NCI-H2029 treated with DMSO at 0.1 percent for 48 hours (cell line): ENCODE data around the gene MARK3.

Source experiments
- DNase-seq: peaks from one replicate; lab custom pipeline; 2025; lab: John Stamatoyannopoulos, UW

The MARK3 gene

DNA sequence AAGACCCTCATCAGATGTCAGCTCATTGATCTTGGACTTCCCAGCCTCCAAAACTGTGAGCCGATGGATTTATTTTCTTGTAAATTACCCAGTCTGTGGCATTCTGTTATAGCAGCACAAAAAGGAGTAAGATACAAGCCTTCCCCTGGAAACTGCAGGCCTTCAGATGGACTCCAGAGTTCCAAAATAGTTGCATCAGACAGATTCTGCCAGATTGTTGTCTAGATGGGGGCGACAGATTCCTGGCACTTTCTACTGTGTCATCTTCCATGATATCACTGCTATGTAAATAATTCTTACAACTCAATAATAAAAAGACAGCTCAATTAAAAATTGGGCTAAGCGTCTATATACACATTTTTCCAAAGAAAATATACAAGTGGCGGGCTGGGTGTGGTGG, 17.2 kb upstream of the MARK3 start:
- no peak for DNase-seq

DNA sequence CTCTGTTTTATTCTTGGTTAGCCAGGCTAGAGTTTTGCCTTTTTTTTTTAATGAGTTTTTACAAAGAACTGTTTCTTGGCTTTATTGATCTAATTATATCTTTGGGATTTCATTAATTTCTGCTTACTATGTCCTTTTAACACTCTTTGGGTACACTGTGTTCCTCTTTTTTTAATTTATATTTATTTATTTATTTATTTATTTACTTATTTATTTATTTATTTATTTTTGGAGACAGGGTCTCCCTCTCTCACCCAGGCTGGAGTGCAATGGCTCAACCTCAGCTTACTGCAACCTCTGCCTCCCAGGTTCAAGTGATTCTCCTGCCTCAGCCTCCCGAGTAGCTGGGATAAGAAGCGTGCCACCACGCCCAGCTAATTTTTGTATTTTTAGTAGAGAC, 15.1 kb upstream of the MARK3 start:
- no peak for DNase-seq

DNA sequence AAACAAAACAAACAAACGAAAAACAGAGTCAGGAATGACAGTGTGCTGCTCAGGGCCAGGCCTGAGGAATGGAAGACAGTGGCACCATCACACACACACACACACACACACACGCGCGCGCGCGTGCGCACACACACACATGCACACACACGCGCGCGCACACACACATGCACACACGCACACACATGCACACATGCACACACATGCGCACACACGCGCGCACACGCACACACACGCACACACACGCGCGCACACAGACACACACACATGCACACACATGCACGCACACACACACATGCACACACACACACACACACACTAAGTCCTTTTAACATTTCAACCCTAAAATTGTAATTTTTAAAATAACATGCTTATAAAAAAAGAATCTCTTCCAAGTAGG, 13.2 kb upstream of the MARK3 start:
- no peak for DNase-seq

DNA sequence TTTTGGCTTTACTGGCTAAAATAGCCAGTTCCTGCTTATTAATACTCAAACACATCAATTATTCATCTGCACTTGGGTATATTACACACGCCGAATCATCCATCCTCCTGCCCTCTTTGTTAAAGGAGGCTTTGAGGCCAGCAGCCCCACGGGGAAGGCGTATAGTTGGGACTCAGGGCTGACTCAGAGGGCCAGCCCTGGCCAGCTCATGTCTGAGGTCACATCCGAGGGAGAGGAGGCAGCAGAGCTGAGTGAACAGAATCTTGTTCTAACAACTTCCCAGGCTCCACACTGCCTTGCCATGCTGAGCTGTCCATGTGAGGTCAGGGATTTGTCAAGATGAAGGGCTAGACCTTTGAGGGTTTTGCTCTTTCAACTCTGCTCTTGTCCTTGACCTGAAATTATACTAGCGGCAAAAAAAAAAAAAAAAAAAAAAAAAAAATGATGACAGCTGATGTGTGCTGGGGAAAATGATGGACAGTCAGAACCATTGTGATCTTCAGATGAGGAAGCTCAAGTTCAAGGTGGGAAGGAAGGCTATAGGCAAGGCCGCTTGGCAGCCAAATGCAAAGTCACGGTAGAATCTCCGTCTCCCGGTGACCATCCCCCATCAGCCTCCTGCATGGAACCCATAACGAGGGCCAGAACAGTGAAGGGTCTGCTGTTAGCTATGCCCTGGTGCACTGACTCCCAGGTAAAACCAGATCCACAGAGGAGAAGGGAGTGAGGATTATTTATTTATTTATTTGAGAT, 12.5 kb upstream of the MARK3 start:
- no peak for DNase-seq

DNA sequence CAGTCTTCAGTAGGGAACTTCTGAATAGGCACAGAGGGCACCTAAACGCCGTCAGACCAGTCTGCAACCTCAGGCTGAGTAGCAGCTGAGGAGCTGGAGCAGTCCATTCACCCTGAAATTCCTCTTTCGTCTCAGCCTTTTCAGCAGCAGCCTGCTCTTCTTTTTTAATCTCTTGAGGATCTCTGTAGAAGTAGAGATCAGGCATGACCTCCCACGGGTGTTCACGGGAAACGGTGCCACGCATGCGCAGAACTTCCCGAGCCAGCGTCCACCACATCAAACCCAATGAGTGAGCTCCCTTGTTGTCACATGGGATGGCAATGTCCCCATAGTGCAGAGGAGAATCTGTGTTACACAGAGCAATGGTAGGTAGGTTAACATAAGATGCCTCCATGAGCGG, 11.1 kb upstream of the MARK3 start:
- no peak for DNase-seq

DNA sequence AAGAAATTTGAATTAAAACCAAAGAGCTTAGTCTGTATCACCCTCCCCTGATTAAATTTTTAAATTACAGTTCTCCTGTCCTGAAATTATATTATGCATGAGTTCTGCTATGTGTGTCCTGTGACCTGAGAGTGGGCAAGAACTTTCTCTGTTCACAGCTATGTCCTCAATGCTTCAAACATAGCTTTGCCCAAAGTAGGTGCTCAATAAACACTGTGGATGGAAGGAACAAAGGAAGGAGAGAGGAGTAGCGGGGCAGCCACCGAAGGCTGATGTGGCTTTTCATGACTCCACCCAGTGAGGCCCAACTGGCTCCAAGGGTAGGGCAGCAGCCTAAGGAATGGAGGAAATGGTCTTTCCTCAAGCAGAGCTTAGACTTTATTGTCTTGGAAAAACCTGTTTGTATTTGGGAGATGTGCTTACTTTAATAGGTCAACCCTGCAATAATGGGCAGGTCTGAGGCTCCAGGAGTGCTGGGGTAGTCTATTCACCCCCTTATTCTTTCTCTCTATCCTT, 7.6 kb upstream of the MARK3 start:
- no peak for DNase-seq

DNA sequence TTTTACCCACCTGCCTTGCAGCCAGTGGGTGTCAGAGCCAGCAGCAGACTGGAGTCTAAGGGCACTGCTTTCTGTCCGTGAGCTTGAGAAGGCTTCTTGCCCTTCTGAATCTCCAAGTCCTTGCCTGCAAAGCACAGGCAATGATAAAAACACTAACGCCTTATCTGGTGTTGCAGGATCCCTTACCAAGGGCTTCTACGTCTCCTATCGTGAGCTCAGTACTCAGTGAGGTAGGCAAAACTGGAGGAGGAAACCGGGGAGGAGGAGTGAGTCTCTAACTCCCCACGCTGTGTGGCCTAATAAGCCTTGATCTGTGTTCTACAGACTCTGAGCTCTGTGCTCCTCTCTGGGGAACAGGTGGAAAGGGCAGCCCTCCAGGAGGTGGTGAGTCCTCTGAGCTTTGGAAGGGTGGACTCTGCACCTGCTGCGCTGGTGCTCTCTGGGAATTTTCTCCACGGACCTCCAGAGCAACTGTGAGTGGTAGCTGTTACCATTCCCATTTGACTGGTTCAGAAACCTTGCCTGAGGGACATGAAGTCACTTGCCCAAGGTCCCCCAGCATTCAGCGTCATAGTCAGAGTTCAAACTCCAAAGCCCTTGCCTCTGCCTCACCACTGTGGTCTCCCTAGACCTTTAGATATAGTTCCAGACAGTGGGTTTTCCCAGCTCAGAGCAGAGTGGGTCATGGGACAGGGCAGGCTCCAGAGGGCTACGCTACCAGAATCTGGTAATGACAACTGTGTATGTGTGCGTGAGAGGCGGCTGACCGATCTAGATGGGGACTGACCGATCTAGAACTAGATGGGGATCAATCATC, 7.0 kb upstream of the MARK3 start:
- no peak for DNase-seq

DNA sequence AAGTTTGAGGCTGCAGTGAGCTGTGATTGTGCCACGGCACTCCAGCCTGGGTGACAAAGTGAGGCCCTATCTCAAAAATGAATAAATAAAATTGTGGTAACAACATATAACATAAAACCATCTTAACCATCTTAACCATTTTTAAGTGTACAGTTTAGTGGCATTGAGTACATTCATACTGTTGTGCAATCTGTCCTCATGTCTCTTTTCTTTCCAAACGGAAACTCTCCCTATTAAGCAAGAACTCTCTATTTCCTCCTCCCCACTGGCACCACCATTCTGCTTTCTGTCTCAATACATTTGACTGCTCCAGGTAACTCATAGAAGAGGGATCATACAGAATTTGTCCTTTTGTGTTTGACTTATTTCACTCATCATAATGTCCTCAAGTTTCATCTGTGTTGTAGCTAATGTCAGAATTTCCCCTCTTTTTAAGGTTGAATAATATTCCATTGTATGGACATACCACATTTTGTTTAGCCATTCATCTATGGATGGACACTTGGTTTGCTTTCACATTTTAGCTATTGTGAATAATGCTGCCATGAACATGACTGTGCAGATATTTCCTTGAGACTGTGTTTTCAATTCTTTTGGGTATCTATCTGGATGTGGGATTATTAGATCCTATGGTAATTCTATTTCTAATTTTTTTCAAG, 4.4 kb upstream of the MARK3 start:
- DNase-seq = no peak

DNA sequence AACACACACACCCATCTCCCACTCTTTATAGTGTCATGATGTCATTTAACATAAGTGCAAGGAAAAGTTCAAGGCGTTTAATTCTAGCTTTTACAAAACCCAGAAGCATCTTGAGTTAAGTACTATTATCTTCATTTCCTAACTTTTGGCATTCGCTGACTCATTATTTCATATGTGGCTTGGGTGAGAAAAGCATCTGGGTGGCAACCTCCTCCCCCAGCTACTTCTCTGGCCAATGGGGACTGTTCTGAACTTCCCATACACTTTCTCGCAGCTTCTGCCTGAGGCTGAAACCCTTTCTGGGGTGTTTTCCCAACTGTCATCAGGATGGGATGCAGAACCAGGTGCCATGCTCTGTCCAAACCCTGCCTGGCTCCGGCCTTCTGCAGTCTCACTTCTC, 2.8 kb upstream of the MARK3 start:
- no peak for DNase-seq

DNA sequence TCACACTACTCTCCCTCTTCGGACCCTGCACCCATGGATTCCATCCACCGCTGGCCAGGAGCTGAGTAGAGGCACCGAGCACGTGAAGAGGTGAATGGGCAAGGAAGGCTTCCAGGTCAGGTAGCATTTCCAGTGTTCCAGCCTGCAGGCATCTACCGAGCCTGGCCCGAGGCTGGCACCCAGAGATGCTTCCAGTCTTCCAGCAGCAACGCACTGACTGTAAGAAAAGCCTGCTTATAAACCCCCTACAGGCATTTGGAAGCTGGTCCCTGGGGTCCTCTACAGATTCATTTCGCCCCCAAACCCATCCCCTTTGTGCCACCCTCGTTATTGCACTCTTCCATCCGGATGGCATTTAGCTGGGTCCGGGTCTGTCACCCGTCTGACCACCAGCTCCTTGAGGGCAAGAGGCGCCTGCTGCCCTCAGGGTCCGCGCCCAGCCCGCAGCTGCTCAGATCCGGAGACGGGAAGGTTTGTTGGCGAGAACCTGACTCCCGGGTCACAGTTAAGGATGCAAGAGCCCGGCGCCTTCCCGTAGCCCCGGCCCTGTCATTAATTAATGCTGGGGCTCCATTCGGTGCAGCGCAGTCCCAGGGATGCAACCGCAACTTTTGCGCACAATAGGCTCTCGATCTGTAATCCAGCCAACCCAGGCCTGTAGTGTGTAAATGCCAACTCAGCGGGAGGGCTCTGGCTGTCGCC, 614 bp upstream of the MARK3 start:
- no peak for DNase-seq

DNA sequence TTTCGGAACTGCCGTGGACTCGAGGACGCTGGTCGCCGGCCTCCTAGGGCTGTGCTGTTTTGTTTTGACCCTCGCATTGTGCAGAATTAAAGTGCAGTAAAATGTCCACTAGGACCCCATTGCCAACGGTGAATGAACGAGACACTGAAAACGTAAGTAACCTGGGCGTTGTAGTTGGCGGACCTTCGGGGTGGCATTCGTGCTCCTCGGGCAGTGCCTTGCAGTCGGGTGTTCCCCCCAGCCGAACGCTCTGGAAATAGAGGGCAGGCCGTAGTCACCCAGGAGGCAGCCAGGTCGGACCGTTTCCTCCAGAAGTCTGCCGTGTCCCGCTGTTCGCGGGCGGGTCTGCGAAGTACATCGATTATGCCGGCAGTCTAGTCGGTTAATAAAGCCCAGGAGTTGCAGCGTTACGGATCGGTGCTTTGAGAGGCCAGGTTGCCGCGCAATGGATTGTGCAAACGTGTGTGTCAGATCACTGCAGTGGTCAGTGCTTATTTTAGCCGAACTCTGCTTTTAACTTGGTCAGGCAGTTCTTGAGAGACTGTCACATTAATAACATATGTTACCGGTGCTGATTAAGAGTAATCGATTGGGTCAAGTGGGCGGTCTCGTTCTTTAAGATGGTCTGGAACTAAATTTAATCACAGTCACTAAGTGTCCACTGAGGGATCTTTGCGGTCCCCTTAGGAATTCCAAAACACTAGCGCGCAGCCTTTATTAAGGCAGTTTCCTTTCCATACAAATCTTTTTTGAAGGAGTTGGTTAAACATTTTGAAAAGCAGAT, 906 bp downstream of the MARK3 start:
- DNase-seq = no peak

DNA sequence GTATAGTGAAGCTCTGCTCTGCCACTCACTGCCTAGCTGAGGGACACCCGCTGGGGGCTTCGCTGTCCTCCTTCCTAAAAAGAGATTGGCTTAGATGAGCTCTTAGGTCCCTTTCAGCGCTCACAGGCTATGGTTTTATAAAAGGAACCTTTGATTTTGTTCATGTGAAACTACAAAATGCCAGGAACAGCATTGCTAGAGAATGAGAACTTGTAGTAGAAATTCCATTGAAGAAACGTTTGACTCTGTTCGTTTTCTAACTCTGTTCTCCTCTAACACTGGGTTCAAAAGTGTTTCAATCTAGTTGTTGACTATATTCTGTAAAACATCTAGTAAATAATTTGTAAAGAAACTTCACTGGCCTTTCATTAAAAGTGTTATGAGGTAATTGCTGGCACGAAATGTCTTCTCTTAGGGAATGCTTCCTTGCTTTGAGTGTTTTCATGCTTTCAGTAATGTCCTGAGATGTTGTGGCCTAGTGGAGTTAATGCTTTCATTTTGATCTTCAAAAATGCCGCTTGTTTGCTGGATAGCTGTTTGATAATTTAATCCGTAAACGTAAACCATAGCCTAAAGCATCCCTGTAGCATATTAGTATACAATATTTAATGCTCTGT, 1.6 kb downstream of the MARK3 start:
- no peak for DNase-seq

DNA sequence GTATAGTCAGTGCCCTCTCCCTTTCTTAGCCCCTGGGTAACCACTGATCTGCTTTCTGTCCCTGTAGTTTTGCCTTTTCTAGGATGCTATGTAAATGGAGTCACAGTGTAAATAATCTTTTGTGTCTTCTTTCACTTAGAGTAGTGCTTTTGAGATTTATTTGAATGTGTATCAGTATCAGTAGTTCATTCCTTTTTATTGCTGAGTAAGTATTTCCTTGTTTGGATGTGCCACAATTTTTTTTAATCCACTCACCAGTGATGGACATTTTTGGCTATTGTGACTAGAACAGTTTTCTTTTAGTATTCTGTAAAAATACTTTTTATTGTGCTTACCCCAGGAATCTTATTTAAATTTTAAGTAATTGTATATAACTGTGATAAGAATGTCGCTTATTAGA, 3.4 kb downstream of the MARK3 start:
- no peak for DNase-seq

DNA sequence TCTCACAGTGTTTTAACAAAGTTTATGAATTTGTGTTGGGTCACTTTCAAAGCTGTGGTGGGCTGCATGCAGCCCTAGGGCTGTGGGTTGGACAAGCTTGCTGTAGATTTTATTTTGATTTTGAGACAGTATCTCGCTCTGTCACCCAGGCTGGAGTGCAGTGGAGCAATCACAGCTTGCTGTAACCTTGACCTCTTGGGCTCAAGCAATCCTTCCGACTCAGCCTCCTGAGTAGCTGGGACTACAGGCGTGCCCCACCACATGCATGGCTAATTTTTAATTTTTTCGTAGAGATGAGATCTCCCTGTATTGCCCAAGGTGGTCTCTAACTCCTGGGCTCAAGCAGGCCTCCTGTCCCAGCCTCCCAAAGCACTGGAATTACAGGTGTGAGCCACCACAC, 5.4 kb downstream of the MARK3 start:
- no peak for DNase-seq

DNA sequence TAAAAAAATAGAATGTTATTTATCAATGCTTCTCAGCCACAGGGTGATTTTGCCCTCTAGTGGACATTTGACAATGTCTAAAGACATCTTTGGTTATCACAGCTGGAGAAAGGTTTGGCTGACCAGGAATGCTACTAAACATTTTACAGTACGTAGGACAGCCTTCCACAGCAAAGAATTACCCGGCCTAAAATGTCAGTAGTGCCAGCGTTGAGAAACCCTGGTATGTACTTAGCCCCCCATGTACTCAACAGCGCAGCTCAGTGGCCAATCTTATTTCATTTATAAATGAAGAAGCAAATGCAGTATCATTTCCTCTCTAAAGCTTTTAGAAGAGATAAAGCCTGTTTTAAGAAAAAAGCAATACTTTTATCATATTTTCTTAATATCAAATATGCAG, 5.8 kb downstream of the MARK3 start:
- no peak for DNase-seq

DNA sequence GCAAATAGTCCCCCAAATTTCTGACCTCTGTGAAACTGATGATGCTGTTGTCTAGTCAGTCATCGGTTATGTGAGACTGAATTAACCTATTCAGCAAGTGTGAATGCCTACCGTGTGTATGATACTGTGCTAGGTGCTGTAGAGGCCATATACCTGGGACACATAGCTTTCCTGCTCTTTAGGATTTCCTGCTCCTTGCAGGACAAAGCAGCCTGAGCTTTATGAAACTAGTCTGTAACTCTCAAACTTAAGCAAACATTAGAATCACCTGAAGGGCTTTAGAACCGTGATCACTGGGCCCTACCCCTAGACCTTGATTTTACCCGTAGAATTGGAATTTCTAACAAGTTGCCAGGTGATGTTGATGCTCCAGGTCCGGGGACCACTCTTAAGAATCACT, 6.9 kb downstream of the MARK3 start:
- no peak for DNase-seq

DNA sequence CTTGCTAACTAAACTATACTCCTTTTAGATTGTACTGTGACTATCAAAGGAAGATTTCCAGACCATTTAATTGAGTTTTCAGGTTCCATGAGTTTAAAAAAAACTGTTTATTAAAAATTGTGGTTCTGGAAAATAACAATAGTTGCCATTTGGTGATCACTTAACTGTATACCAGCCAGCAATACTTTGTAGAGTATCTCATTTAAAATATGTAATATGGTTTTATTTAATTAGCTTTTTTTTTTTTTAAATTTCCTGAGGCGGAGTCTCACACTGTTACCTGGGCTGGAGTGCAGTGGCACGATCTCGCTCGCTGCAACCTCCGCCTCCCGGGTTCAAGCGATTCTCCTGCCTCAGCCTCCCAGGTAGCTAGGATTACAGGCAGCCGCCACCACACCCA, 7.4 kb downstream of the MARK3 start:
- DNase-seq = no peak

DNA sequence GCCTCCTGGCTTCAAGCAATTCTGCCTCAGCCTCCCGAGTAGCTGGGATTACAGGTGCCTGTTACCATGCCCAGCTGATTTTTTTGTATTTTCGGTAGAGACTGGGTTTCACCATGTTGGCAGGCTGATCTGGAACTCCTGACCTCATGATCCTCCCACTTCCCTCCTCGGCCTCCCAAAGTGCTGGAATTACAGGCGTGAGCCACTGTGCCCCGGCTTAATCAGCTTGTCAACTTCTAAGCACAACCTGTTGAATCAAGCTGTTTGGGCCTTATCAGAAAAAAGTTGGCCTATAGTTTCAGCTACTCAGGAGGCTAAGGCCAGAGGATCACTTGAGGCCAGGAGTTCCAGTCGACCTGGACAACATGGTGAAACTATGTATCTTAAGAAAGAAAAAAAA, 7.9 kb downstream of the MARK3 start:
- DNase-seq = no peak

DNA sequence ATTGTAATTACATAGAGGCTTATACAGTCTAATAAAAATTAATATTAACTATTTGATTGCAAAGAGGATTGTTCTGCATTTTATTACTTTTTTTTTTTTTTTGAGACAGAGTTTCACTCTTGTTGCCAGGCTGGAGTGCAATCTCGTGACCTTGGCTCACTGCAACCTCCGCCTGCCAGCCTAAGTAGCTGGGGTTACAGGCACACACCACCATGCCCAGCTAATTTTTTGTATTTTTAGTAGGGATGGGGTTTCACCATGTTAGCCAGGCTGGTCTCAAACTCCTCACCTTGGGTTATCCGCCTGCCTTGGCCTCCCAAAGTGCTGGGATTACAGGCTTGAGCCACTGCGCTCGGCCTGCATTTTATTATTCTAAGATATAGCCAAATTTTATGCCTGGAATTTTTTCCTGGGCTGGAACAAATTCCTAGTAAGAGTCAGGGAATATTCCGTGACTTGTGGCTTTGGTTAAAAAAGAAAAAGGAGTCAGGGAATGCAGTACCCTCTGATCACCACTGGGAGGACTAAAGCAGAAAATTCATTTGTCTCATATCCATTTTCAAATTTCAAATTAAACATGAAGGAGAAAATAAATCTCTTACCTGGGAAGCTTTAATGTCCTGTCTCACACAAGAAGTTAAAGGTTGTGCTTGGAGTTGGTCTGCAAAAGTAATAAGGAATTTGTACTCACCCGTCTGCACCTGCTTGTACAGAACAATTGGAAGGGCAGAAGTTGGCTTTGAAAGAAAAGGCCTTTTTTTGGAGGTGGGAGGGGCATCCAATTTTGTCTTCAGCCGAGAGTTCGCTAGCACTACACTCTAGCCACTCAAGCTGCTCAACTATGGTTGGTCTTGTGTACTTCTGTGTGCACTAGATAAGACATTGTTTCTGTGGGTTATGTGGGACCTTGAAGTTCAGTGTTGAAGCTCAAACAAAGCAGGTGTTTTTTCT, 8.7 kb downstream of the MARK3 start:
- no peak for DNase-seq

DNA sequence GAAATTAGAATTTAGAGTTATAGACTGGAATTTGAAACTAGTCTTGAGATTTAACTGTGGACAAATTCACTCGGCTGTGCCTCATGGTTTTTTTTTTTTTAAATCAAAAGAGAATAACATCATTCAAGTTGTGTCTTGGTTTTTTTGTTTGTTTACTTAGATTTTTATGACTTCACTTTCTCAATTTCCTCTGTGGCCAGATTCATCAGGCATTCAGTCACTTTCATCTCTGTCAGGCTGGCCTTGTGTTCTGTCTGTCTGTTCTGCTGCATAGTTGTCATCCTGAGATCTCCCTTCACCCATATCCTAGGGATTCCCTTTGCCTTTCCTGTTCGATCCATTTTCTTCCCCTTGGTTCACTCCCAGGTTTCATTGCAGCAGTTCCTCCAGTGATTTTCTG, 10.0 kb downstream of the MARK3 start:
- no peak for DNase-seq
